ENCODE measurements around the gene GNPNAT1. TPM values are rescaled to one million over a fixed set of nuclear protein-coding genes. Genes with fewer than 3 reads are reported as not detected.

GNPNAT1 gene
- 10 to 100 TPM; 43.1 to 53.6 (median 47.2) TPM for total RNA-seq (2021; fragmentation: NEBNext Ultra II Directional; extraction: Animal tissue kit (Norgen Biotek cat#: 25700))
- long read RNA-seq, transcript GNPNAT1-201 (6 exons, 3,860 nt): major isoform, 25 of 32 reads
- long read RNA-seq, partial matches to known transcripts: 0 of 32 reads
- long read RNA-seq, other reads (novel, unspliced or antisense): 7 of 32 reads

DNA sequence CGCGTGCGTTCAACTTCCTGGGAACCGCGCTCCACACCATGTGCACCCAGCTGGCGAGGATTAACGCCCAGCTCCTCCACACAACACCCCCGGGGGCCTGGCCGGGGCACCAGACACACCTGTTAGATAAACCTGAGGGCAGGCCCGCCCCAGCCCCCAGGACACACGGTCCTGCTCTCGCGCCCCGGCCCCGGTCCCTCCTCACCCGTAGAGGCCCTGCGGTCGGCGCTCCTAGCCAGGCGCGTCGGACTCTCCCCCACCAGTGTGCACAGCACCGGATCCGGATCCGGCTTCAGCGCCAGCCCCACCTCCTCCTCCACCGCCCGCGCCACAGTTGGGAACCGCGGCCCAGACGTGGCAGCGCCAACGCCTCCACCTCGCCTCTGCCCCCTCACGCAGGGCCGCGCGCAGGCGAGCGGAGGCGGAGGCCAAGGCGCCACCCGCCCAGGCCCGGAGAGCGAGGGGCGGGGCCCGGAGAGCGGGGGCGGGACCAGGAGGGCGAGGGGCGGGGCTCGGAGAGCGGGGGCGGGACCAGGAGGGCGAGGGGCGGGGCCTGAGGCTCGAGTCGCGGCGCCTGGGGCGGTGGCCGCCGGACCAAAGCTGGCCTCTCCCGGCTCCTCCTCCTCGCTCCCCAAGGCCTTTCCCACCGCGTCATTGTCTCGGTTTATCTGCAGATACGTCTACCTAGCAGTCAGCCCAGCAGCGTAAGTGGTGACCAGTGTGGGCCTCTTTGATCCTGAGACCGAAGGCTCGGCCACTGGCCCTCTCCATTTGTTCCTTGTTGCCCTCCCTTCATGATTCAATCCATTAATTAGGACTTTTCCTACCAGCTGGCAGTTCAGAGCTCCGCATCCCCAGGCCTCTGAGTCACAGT lies at the start of gene GNPNAT1:
GNPNAT1 (minus strand) TSS at position 385 of the 874 bp plus-strand sequence. CDS start 6,957 bp downstream, outside the sequence.
- Mint-ChIP-seq H3K36me3 (ENCODE audit: low read depth) (peaks cover 21% of the 10 kb centered on the region), H3K9me3 (peaks cover 13% of the 10 kb centered on the region), H3K27me3 (ENCODE audit: insufficient read depth) (peaks cover 1% of the 10 kb centered on the region), H3K4me3 (peak within 1 kb of the TSS; percentile 93), H3K27ac (peak within 1 kb of the TSS; percentile 99), H3K4me1 (ENCODE audit: low read depth) (peaks cover 53% of the 10 kb centered on the region)
- peak; percentile 87 for DNase-seq
- TF ChIP-seq, protein P1, sequence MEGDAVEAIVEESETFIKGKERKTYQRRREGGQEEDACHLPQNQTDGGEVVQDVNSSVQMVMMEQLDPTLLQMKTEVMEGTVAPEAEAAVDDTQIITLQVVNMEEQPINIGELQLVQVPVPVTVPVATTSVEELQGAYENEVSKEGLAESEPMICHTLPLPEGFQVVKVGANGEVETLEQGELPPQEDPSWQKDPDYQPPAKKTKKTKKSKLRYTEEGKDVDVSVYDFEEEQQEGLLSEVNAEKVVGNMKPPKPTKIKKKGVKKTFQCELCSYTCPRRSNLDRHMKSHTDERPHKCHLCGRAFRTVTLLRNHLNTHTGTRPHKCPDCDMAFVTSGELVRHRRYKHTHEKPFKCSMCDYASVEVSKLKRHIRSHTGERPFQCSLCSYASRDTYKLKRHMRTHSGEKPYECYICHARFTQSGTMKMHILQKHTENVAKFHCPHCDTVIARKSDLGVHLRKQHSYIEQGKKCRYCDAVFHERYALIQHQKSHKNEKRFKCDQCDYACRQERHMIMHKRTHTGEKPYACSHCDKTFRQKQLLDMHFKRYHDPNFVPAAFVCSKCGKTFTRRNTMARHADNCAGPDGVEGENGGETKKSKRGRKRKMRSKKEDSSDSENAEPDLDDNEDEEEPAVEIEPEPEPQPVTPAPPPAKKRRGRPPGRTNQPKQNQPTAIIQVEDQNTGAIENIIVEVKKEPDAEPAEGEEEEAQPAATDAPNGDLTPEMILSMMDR (IDR thresholded peaks at IDR 0.05): no peak

DNA sequence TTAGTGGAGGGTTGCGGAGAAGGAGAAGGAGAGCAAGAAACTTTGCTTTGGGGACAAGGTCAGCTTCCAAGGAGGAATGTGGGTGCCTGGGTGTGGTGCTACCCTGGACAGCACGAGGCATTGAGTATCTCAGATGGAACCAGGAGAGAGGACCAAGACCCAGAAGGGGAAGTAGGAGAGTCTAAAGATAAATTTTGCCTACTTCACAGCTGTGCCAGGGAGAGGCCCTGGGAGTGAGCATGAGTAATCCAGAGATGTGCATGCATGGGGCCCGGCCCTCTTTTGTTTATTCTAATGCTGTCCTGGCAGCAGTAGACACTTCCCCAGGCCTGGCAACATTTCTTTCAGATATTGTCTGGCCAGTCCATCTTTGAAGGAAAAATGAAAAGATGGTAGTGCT lies 49.5 kb upstream of the GNPNAT1 start:
- peak; percentile 70 for DNase-seq
- Mint-ChIP-seq H3K9me3 (no peaks in the 10 kb centered on the region), H3K4me3 (peak overlapping the region; percentile 47; the same call in 1 of the 2 replicates), H3K4me1 (ENCODE audit: low read depth) (peaks cover 42% of the 10 kb centered on the region), H3K27me3 (ENCODE audit: insufficient read depth) (no peaks in the 10 kb centered on the region), H3K27ac (peak overlapping the region; percentile 86), H3K36me3 (ENCODE audit: low read depth) (no peaks in the 10 kb centered on the region)
- TF ChIP-seq, protein P1 (IDR thresholded peaks at IDR 0.05): no peak

DNA sequence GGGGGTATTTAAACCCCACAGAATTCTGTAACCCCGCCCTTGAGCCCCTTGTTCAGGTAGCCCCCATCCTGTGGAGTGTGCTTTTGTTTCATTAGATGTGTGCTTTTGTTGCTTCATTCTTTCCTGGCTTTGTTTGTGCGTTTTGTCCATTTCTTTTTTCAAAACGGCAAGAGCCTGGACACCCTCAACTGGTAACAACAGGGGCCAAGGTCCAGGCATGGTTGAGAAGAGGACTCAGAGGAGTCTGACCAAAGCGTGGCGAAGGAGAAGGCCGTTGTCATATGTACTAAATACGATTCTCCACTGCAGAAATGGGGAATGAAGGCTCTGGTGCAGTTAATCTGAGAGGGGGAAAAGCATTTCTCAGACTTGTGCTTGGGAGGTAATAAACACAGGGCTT lies 46.0 kb upstream of the GNPNAT1 start:
- H3K9me3 Mint-ChIP-seq: no peaks in the 10 kb centered on the region
- 0 out of 2 replicates have a peak, but pooled peaks cover 4% of the 10 kb centered on the region for H3K36me3 Mint-ChIP-seq (ENCODE audit: low read depth)
- peaks cover 50% of the 10 kb centered on the region for H3K4me1 Mint-ChIP-seq (ENCODE audit: low read depth)
- H3K27me3 Mint-ChIP-seq (ENCODE audit: insufficient read depth): no peaks in the 10 kb centered on the region
- no peak overlapping the region for H3K4me3 Mint-ChIP-seq
- TF ChIP-seq, protein P1 (IDR thresholded peaks at IDR 0.05): no peak
- no peak overlapping the region for H3K27ac Mint-ChIP-seq
- DNase-seq: no peak

DNA sequence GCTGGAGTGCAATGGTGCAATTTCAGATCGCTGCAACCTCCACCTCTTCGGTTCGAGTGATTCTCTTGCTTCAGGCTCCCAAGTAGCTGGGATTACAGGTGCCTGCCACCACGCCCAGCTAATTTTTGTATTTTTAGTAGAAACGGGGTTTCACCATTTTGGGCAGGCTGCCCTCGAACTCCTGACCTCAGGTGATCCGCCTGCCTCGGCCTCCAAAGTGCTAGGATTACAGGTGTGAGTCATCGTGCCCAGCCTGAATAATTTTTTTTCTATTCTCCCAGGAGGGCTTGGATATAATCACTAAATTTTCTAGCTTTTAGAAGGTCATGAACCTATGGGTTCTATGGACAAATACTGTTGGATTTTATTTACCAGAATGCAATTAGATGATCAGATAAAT lies 44.7 kb upstream of the GNPNAT1 start:
- TF ChIP-seq, protein P1 (IDR thresholded peaks at IDR 0.05): no peak
- H3K36me3 Mint-ChIP-seq (ENCODE audit: low read depth): 0 out of 2 replicates have a peak, but pooled peaks cover 4% of the 10 kb centered on the region
- no peaks in the 10 kb centered on the region for H3K27me3 Mint-ChIP-seq (ENCODE audit: insufficient read depth)
- peaks cover 54% of the 10 kb centered on the region for H3K4me1 Mint-ChIP-seq (ENCODE audit: low read depth)
- H3K4me3 Mint-ChIP-seq: no peak overlapping the region
- H3K9me3 Mint-ChIP-seq: no peaks in the 10 kb centered on the region
- peak overlapping the region; percentile 95; the same call in 1 of the 2 replicates for H3K27ac Mint-ChIP-seq
- DNase-seq: no peak

DNA sequence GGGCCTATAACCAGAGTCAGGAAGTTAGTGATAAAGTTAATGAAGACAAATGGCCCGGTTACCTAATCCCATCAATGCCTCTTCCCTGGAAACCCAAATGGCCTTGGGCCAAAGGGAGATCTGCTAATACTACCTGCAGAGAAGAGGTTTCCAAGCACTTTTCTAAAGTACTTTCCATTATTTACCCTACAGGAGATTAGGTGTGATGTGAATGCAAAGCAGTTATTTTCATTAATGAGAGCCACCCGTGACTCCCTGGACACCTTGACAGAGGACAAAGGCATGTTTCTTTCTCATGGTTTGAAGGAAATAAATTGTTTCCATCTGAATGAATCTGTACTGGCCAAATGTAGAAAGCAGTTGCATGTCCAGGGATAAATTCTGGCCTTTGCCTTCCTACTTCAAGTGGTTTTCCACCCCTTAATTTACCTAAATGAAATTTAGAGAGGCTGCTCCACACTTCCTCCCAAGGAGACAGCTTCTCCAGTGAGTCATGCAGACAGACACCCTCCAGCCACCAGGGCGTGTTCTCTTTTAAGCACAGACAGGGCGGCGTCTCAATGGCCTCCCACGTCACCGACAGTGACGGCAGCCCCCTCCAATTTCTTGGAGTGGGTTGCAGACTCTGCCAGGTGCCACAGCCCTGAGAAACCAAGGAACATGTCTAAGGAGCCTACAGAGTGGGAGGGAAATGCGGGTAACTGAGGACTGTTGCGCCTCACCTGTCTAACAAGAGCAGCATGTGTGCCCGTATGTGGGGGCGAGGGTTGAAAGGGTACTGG lies 43.9 kb upstream of the GNPNAT1 start:
- Mint-ChIP-seq H3K4me3 (peak overlapping the region; percentile 76), H3K36me3 (ENCODE audit: low read depth) (0 out of 2 replicates have a peak, but pooled peaks cover 4% of the 10 kb centered on the region), H3K4me1 (ENCODE audit: low read depth) (peaks cover 53% of the 10 kb centered on the region), H3K27ac (peak overlapping the region; percentile 95), H3K27me3 (ENCODE audit: insufficient read depth) (no peaks in the 10 kb centered on the region; the same call in 1 of the 2 replicates), H3K9me3 (no peaks in the 10 kb centered on the region)
- TF ChIP-seq, protein P1 (IDR thresholded peaks at IDR 0.05): no peak; the same call in 1 of the 2 replicates
- DNase-seq: peak; percentile 72

Measured in HFFc6 (cell line).